ENCODE results near the gene KLHL30. TPM values are rescaled to one million over a fixed set of nuclear protein-coding genes. Genes with fewer than 3 reads are reported as not detected.

The KLHL30 gene
- total RNA-seq, 1 donor from 2014 or later: 0.71 TPM

DNA sequence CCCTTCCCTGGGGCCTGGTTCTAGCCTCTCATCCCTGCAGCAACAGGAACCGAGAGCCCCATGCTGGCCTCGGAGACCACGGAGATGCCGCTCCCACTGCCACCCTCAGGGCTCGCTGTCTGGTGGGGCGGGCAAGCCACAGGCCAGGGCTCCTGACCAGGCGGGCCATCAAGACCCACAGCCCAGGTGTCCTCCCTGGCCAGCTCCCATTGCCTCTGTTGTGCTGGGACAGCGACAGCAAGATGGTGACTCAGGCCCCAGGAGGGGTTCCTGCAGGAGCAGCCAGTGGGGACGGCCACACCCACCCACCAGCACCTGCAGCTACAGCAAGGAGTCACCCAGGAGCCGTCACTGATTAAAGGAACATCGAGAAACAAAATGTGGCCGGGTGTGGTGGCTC lies 7.4 kb downstream of the KLHL30 start:
- no peaks in the 10 kb centered on the region for H3K36me3 ChIP-seq
- ATAC-seq: no peak
- no peaks in the 10 kb centered on the region for H3K9me3 ChIP-seq
- intact Hi-C loops (cut with DNase I): no loop called here
- no peak for TF ChIP-seq CTCF (IDR thresholded peaks at IDR 0.05)
- DNase-seq: no peak
- H3K27me3 ChIP-seq (ENCODE audit: low read depth): no peaks in the 10 kb centered on the region
- H3K27ac ChIP-seq: no peak overlapping the region
- peaks cover 13% of the 10 kb centered on the region for H3K4me1 ChIP-seq
- H3K4me3 ChIP-seq: no peak overlapping the region

GRCh38 chr2:238146884-238147544 lies 8.5 kb downstream of the KLHL30 start:
- intact Hi-C loops (cut with DNase I): no loop called here
- no peak for TF ChIP-seq CTCF (IDR thresholded peaks at IDR 0.05)
- DNase-seq: no peak

GRCh38 chr2:238148981-238149380 lies 10.5 kb downstream of the KLHL30 start:
- no peak overlapping the region for H3K27ac ChIP-seq
- H3K9me3 ChIP-seq: no peaks in the 10 kb centered on the region
- intact Hi-C loops (cut with DNase I): no loop called here
- no peak for DNase-seq
- H3K4me1 ChIP-seq: no peaks in the 10 kb centered on the region
- no peak overlapping the region for H3K4me3 ChIP-seq
- H3K27me3 ChIP-seq (ENCODE audit: low read depth): no peaks in the 10 kb centered on the region
- no peak for TF ChIP-seq CTCF (IDR thresholded peaks at IDR 0.05)
- no peaks in the 10 kb centered on the region for H3K36me3 ChIP-seq
- no peak for ATAC-seq

More at GRCh38 chr2:238146884-238147544, 8.5 kb downstream of the KLHL30 start:
- no peaks in the 10 kb centered on the region for H3K9me3 ChIP-seq
- no peak for ATAC-seq
- no peak overlapping the region for H3K4me3 ChIP-seq
- H3K27ac ChIP-seq: no peak overlapping the region
- no peaks in the 10 kb centered on the region for H3K36me3 ChIP-seq
- H3K27me3 ChIP-seq (ENCODE audit: low read depth): no peaks in the 10 kb centered on the region
- H3K4me1 ChIP-seq: peaks cover 3% of the 10 kb centered on the region

DNA sequence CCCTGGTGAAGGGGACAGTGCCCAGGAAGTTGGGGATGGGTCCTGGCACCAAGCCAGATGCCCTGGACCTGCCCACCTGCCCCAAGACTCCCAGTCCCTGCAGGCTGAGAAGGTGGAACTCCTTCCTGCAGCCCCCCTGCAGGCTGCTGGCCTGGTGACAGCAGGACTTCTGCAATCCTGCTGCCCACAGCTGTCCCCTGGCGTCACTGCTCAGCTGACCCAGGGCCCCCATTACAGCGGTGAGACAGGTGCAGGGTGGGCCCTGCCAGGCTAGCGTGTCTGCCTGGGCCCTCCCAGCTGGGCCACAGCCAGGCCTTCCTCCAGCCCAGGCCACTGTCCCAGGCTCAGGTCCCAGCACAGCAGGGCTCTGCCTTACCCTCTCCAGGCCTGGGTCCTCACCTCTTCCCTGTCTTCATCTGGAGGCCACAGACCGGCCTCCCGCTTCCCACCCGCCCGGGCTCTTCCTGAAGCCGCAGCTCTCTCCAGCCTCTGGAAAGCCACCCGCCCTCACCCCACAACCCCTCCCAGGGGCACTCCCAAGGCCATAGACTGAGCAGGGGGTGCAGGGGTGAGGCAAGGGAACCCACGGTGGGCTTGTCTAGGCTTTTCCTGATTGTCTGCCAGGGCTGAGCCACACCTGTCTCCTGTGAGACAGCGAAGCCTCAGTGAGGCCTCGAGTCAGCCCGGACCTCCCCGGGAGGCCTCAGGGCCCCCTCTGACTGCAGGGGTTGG lies 11.5 kb downstream of the KLHL30 start:
- intact Hi-C loops (cut with DNase I): no loop called here
- no peak for TF ChIP-seq CTCF (IDR thresholded peaks at IDR 0.05)
- ATAC-seq: peak in 1 of 2 donors; percentile 7
- Histone ChIP-seq H3K9me3 (no peaks in the 10 kb centered on the region), H3K4me1 (no peaks in the 10 kb centered on the region), H3K27ac (no peak overlapping the region), H3K4me3 (no peak overlapping the region), H3K27me3 (ENCODE audit: low read depth) (no peaks in the 10 kb centered on the region), H3K36me3 (no peaks in the 10 kb centered on the region)
- DNase-seq: no peak

- ATAC-seq: no peak
- Histone ChIP-seq H3K36me3 (no peaks in the 10 kb centered on the region), H3K4me3 (no peak overlapping the region), H3K4me1 (no peaks in the 10 kb centered on the region), H3K9me3 (no peaks in the 10 kb centered on the region), H3K27me3 (ENCODE audit: low read depth) (no peaks in the 10 kb centered on the region), H3K27ac (no peak overlapping the region)
- intact Hi-C loops (cut with DNase I): no loop called here
- no peak for TF ChIP-seq CTCF (IDR thresholded peaks at IDR 0.05)
- no peak for DNase-seq
These were observed 12.2 kb downstream of the KLHL30 start for GRCh38 chr2:238150686-238151085.
